Measurements from ENCODE around the gene TCEANC.

- TF ChIP-seq CTCF (IDR thresholded peaks at IDR 0.05), result no peak
- TF ChIP-seq POLR2AphosphoS5 (IDR thresholded peaks at IDR 0.05), result no peak
- TF ChIP-seq POLR2A (IDR thresholded peaks at IDR 0.05), result no peak
Measured at GRCh38 chrX:13697976-13698375, 45.0 kb downstream of the TCEANC start.
